RWPE2 (cell line): ENCODE measurements around the gene ITCH.
A peak's percentile ranks its signal among the peaks of the same experiment; 100 is the strongest.
"Not testable (repeated sequence)": the region's sequence is repeated elsewhere in the genome, so short reads cannot be mapped to it uniquely, and the experiment has no call there.

Experiments used
- ATAC-seq: fragments of 200-7000 bp; cut with Tn5 transposase; 3 replicates; pipeline ENCODE4 v1.9.1; 2021; ENCODE audit warnings: low read depth
- DNase-seq: peaks from one replicate; pipeline ENCODE4 v3.0.0-alpha.2; 2020; ENCODE audit warnings: low spot score
- H3K27ac ChIP-seq: fragments of 450-650 bp; 2 replicates; pipeline ENCODE4 v1.5.1; 2017; ENCODE audit warnings: mild to moderate bottlenecking; ENCODE audit not compliant: poor library complexity, severe bottlenecking
- H3K27me3 ChIP-seq: fragments of 250-450 bp; sonication (Bioruptor Pico); 2 replicates; pipeline ENCODE4 v1.5.1; 2021; ENCODE audit warnings: mild to moderate bottlenecking, moderate library complexity; ENCODE audit not compliant: insufficient read depth, poor library complexity, severe bottlenecking
- H3K36me3 ChIP-seq: fragments of 250-450 bp; sonication (Bioruptor Pico); 2 replicates; pipeline ENCODE4 v1.5.1; 2020; ENCODE audit warnings: low read depth, mild to moderate bottlenecking, moderate library complexity
- H3K4me1 ChIP-seq: fragments of 250-450 bp; sonication (Bioruptor Pico); 2 replicates; pipeline ENCODE4 v1.5.1; 2021; ENCODE audit warnings: mild to moderate bottlenecking, moderate library complexity; ENCODE audit not compliant: insufficient read depth, poor library complexity, severe bottlenecking
- H3K4me3 ChIP-seq: fragments of 250-450 bp; sonication (Bioruptor Pico); 2 replicates; pipeline ENCODE4 v1.5.1; 2021; ENCODE audit warnings: mild to moderate bottlenecking, moderate library complexity; ENCODE audit not compliant: severe bottlenecking
- H3K9me3 ChIP-seq: fragments of 250-450 bp; sonication (Bioruptor Pico); 2 replicates; pipeline ENCODE4 v1.5.1; 2021; ENCODE audit warnings: mild to moderate bottlenecking, moderate library complexity; ENCODE audit not compliant: severe bottlenecking
- CTCF ChIP-seq: fragments of 450-650 bp; IDR thresholded peaks from one replicate; pipeline ENCODE4 v1.5.1; 2017; ENCODE audit warnings: mild to moderate bottlenecking, moderate library complexity; ENCODE audit not compliant: poor library complexity, severe bottlenecking

The ITCH gene

GRCh38 chr20:34347571-34347970 lies 15.5 kb upstream of the ITCH start:
- no peak for TF ChIP-seq CTCF
- H3K4me1 ChIP-seq = peaks cover 12% of the 10 kb centered on the region
- H3K36me3 ChIP-seq = no peaks in the 10 kb centered on the region
- H3K27me3 ChIP-seq = no peaks in the 10 kb centered on the region
- no peak for ATAC-seq
- H3K27ac ChIP-seq = no peak overlapping the region
- no peaks in the 10 kb centered on the region for H3K9me3 ChIP-seq
- no peak overlapping the region for H3K4me3 ChIP-seq
- DNase-seq = no peak

- Histone ChIP-seq H3K27me3 (no peaks in the 10 kb centered on the region), H3K9me3 (no peaks in the 10 kb centered on the region), H3K4me1 (peaks cover 12% of the 10 kb centered on the region), H3K27ac (peak overlapping the region; percentile 6), H3K36me3 (no peaks in the 10 kb centered on the region), H3K4me3 (no peak overlapping the region)
- ATAC-seq (no peak; the same call in 2 of the 3 replicates), DNase-seq (no peak)
- no peak for TF ChIP-seq CTCF
Observed at GRCh38 chr20:34350095-34350494, 13.0 kb upstream of the ITCH start.

GRCh38 chr20:34353467-34353866 lies 9.6 kb upstream of the ITCH start:
- not testable (repeated sequence) for DNase-seq, H3K36me3 ChIP-seq, H3K9me3 ChIP-seq, H3K27me3 ChIP-seq, H3K4me3 ChIP-seq, H3K27ac ChIP-seq, ATAC-seq
- H3K4me1 ChIP-seq = peaks cover 12% of the 10 kb centered on the region

- no peak overlapping the region for H3K27ac ChIP-seq
- DNase-seq (no peak), ATAC-seq (peak; percentile 28; the same call in 2 of the 3 replicates)
- no peak for TF ChIP-seq CTCF
- H3K27me3 ChIP-seq = no peaks in the 10 kb centered on the region
- no peaks in the 10 kb centered on the region for H3K4me1 ChIP-seq
- no peaks in the 10 kb centered on the region for H3K36me3 ChIP-seq
- no peak overlapping the region for H3K4me3 ChIP-seq
- no peaks in the 10 kb centered on the region for H3K9me3 ChIP-seq
Observed at GRCh38 chr20:34355427-34355826, 7.6 kb upstream of the ITCH start.

- H3K4me1 ChIP-seq = peaks cover 16% of the 10 kb centered on the region
- not testable (repeated sequence) for H3K27ac ChIP-seq, DNase-seq, H3K9me3 ChIP-seq, ATAC-seq, H3K36me3 ChIP-seq, H3K27me3 ChIP-seq, H3K4me3 ChIP-seq
Observed at GRCh38 chr20:34359729-34360128, 3.3 kb upstream of the ITCH start.

- peaks cover 30% of the 10 kb centered on the region for H3K36me3 ChIP-seq
- H3K4me3 ChIP-seq = peak overlapping the region; percentile 73
- H3K4me1 ChIP-seq = peaks cover 44% of the 10 kb centered on the region
- DNase-seq = peak; percentile 63
- H3K27ac ChIP-seq = peak overlapping the region; percentile 75
- no peaks in the 10 kb centered on the region for H3K9me3 ChIP-seq
- ATAC-seq = no peak; the same call in 1 of the 3 replicates
- TF ChIP-seq CTCF = no peak
- H3K27me3 ChIP-seq = no peaks in the 10 kb centered on the region
Observed at GRCh38 chr20:34362502-34363061, 491 bp upstream of the ITCH start.
